ENCODE data around the gene FBXW5.

FBXW5 gene

GRCh38 chr9:136944519-136945332 is at the start of gene FBXW5, which contains the start of gene C8G:
Gene FBXW5 (minus strand): TSS chr9:136944738. CDS start chr9:136944083, 655 bp downstream.
Gene C8G (plus strand): TSS chr9:136945243. CDS start chr9:136945321, 78 bp downstream.
- DNase-seq: peak; percentile 33 to 96 (median 87)

- DNase-seq: no peak
These were observed 48.4 kb upstream of the FBXW5 start for GRCh38 chr9:136992819-136993369.

- peak in 54 of 56 donors; percentile 31 to 95 (median 84) for DNase-seq
These were observed 47.7 kb upstream of the FBXW5 start, which contains the start of gene PAXX for GRCh38 chr9:136991993-136992818. Gene PAXX (plus strand): TSS chr9:136992422. CDS start chr9:136992444, 22 bp downstream.

- no peak for DNase-seq
These were observed 45.8 kb upstream of the FBXW5 start for GRCh38 chr9:136990242-136990911.

- no peak for DNase-seq
These were observed 44.3 kb upstream of the FBXW5 start for GRCh38 chr9:136988872-136989271.

- DNase-seq: no peak
These were observed 41.3 kb upstream of the FBXW5 start for GRCh38 chr9:136985853-136986252.

GRCh38 chr9:136985027-136985602 is 40.6 kb upstream of the FBXW5 start:
- DNase-seq: peak in 3 of 56 donors; percentile 19 to 60 (median 39)

GRCh38 chr9:136984464-136985026 is 40.0 kb upstream of the FBXW5 start:
- peak in 2 of 56 donors; percentile 21 to 66 for DNase-seq

- DNase-seq: peak in 5 of 56 donors; percentile 44 to 74 (median 59)
These were observed 39.2 kb upstream of the FBXW5 start for GRCh38 chr9:136983656-136984314.

GRCh38 chr9:136983167-136983566 is 38.6 kb upstream of the FBXW5 start:
- peak in 12 of 56 donors; percentile 45 to 77 (median 64) for DNase-seq

GRCh38 chr9:136982232-136983051 is 37.9 kb upstream of the FBXW5 start, which contains the start of gene LCNL1:
Gene LCNL1 (plus strand): TSS chr9:136982993. CDS start chr9:136983587, 594 bp downstream.
- peak in 45 of 56 donors; percentile 33 to 89 (median 73) for DNase-seq

GRCh38 chr9:136981588-136982231 is 37.2 kb upstream of the FBXW5 start:
- peak in 43 of 56 donors; percentile 29 to 86 (median 65) for DNase-seq

- DNase-seq: peak in 9 of 56 donors; percentile 30 to 64 (median 52)
These were observed 36.3 kb upstream of the FBXW5 start for GRCh38 chr9:136980669-136981478.

GRCh38 chr9:136979769-136980587 is 35.4 kb upstream of the FBXW5 start:
- DNase-seq: peak in 6 of 56 donors; percentile 28 to 62 (median 50)

- DNase-seq: peak in 6 of 56 donors; percentile 47 to 70 (median 56)
These were observed 34.5 kb upstream of the FBXW5 start for GRCh38 chr9:136978865-136979544.
